HepG2 (cell line): Measurements from ENCODE around the gene UCN. TPM values are rescaled to one million over a fixed set of nuclear protein-coding genes. Genes with fewer than 3 reads are reported as not detected.

ENCODE experiments used
- ATAC-seq: fragments of 200-7000 bp; cut with Tn5 transposase; 3 replicates; pipeline ENCODE4 v1.9.1; 2020; ENCODE audit warnings: mild to moderate bottlenecking, moderate library complexity
- BruUV-seq: library from RNA; stranded (reverse); fragments of 400-500 nt; replicated peaks from 2 replicates; lab custom pipeline; 2021; lab: Mats Ljungman, UMichigan
- CTCF ChIA-PET: fragments of 300-600 bp; formaldehyde crosslinking; extraction: SDS; loops from one replicate; lab custom pipeline; 2021; ENCODE audit warnings: low total read pairs, inconsistent platforms, low intra/inter-chr PET ratio; lab: Yijun Ruan, JAX
- POLR2A ChIA-PET: fragments of 350-600 bp; sonication (Branson Sonifier 250); formaldehyde crosslinking; loops from one replicate; lab custom pipeline; 2020; ENCODE audit warnings: antibody characterized with exemption, inconsistent platforms; lab: Yijun Ruan, JAX
- DNase-seq: peaks from one replicate; pipeline ENCODE4 v3.0.0-alpha.2; 2015; ENCODE audit warnings: low spot score
- FAIRE-seq: peaks from 3 replicates; lab custom pipeline; 2011; peaks lifted over from hg19 to GRCh38; lab: Jason Lieb, UNC
- H2AFZ ChIP-seq: one replicate; pipeline ENCODE4 v1.6.1; 2011; ENCODE audit warnings: low read length, inconsistent platforms
- H3K27ac ChIP-seq: fragments of 300-600 bp; 3 replicates; pipeline ENCODE4 v1.8.0; 2011; ENCODE audit warnings: mixed run types, mild to moderate bottlenecking, mixed read lengths, low read length, inconsistent platforms; ENCODE audit not compliant: insufficient read depth; ENCODE audit errors: extremely low read length
- H3K27me3 ChIP-seq, 2 experiments: fragments of 200-600 bp in 1 of 2; 2 replicates in 1 of 2; 3 replicates in 1 of 2; pipeline versions ENCODE4 v1.6.0 to v1.8.0; 2011; ENCODE audit warnings: low read length in 2 of 2, mild to moderate bottlenecking in 2 of 2, moderate library complexity in 2 of 2, inconsistent platforms in 1 of 2; ENCODE audit not compliant: insufficient read depth in 2 of 2, control insufficient read depth in 1 of 2
- H3K36me3 ChIP-seq, 2 experiments: fragments of 200-600 bp in 1 of 2; replicated peaks in 1 of 2; 2 replicates in 1 of 2; 3 replicates in 1 of 2; pipeline versions ENCODE4 v1.5.1 to v1.8.0; 2011; ENCODE audit warnings: low read length in 2 of 2, inconsistent platforms in 1 of 2; ENCODE audit not compliant: insufficient read depth in 2 of 2, control insufficient read depth in 1 of 2
- H3K4me1 ChIP-seq: 2 replicates; pipeline ENCODE4 v1.5.1; 2012; ENCODE audit warnings: low read length, inconsistent platforms; ENCODE audit not compliant: insufficient read depth
- H3K4me2 ChIP-seq: 2 replicates; pipeline ENCODE4 v1.6.0; 2011; ENCODE audit warnings: low read depth, low read length, inconsistent platforms
- H3K4me3 ChIP-seq, 3 experiments: fragments of 200-600 bp in 1 of 3; sonication (generic), shearing (Covaris generic) in 1 of 3; replicated peaks in 1 of 3; 2 replicates each; pipeline ENCODE4 v1.5.1; 2011 to 2016; ENCODE audit warnings: low read length in 3 of 3, inconsistent platforms in 2 of 3, low read depth in 2 of 3, mild to moderate bottlenecking in 2 of 3, control low read depth in 1 of 3, mixed read lengths in 1 of 3; ENCODE audit not compliant: insufficient read depth in 1 of 3
- H3K79me2 ChIP-seq: one replicate; pipeline ENCODE4 v1.6.1; 2011; ENCODE audit warnings: low read length, inconsistent platforms; ENCODE audit not compliant: insufficient read depth
- H3K9ac ChIP-seq: 2 replicates; pipeline ENCODE4 v1.6.0; 2011; ENCODE audit warnings: mild to moderate bottlenecking, low read depth, low read length, inconsistent platforms; ENCODE audit not compliant: insufficient read depth
- H3K9me3 ChIP-seq: 2 replicates; pipeline ENCODE4 v1.5.1; 2012; ENCODE audit warnings: mild to moderate bottlenecking, low read length
- H4K20me1 ChIP-seq: 2 replicates; pipeline ENCODE4 v1.6.0; 2011; ENCODE audit warnings: inconsistent platforms, mild to moderate bottlenecking, low read length, moderate library complexity; ENCODE audit not compliant: insufficient read depth
- NR2F6 ChIP-seq, 2 experiments: IDR thresholded peaks; 2 replicates each; pipeline ENCODE4 v1.6.1; 2016; ENCODE audit warnings: antibody characterized with exemption in 1 of 2, mild to moderate bottlenecking in 1 of 2
- TRIM24 ChIP-seq: sonication (generic); formaldehyde crosslinking; IDR thresholded peaks from 2 replicates; pipeline ENCODE4 v1.8.0; 2022; ENCODE audit warnings: mild to moderate bottlenecking, missing genetic modification reagents
- WGBS: methylation state at CpG from one replicate; pipeline ENCODE4 v1.1.6; 2017; ENCODE audit warnings: low lambda C conversion rate; 5-methylcytosine and 5-hydroxymethylcytosine counted together
- in situ Hi-C: cut with HindIII; loops from 2 replicates; pipeline ENCODE4 v1.10.0; 2017; ENCODE audit warnings: low pct_unique_long_range_greater_than_20kb; ENCODE audit not compliant: extremely low pct_ligation_motif_present
- intact Hi-C: fragments of 100-400 bp; cut with micrococcal nuclease; formaldehyde crosslinking; loops from one replicate; pipeline ENCODE4 v1.10.0; 2022; ENCODE audit not compliant: unreplicated experiment
- polyA plus RNA-seq, 8 experiments: library from polyadenylated mRNA; depleted of rRNA in 3 of 8; stranded (reverse) in 7 of 8; unstranded in 1 of 8; fragments of >200 nt; fragmentation: Illumina TruSeq in 4 of 8; extraction: Trizol in 4 of 8; gene quantifications; 2 replicates each; pipeline versions ENCODE4 v1.2.1 to v1.2.3, GENCODE V29; 2011 to 2016; ENCODE audit warnings: low read depth in 4 of 8, missing spikeins in 1 of 8, mixed read lengths in 1 of 8; ENCODE audit not compliant: insufficient read depth in 1 of 8
- total RNA-seq, 5 experiments: library from RNA; depleted of rRNA; stranded (reverse); fragments of >200 nt; fragmentation: Illumina TruSeq; extraction: Trizol; gene quantifications; 2 replicates each; pipeline ENCODE4 v1.2.3, GENCODE V29; 2016; ENCODE audit warnings: low read depth in 1 of 5

Gene UCN
- total and polyA plus RNA-seq, 2 of the 13 experiments (the other 11 are each of a cell fraction or from before 2014, with no cell fraction given): 1.2 to 2.3 TPM

DNA sequence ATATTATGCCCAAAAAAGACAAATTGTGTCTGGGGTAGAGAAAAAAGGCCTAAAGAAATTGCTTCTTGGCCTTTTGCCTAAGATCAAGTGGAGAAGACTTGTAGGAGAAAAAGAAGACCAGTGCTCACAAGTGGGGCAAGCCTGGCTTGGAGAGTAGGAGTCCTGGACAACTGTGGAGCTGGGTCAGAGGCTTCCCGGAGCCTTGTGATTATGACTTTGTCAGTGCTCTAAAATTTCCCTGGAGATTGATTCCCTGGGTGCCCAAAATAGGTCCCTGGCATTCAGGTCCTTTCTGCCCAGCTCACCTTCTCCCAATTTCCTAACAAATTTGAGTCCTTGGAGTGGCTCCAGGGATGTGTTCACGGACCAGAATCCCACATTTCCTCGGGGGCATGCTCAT, 26.8 kb downstream of the UCN start:
- Histone ChIP-seq H3K27me3 (peaks cover 0 to 21% of the 10 kb centered on the region in 2 experiments; a peak in 4 of 5 replicates), H4K20me1 (no peaks in the 10 kb centered on the region), H3K27ac (no peak overlapping the region), H3K4me2 (no peak overlapping the region), H3K9ac (no peak overlapping the region), H2AFZ (no peak overlapping the region), H3K79me2 (no peaks in the 10 kb centered on the region), H3K9me3 (no peaks in the 10 kb centered on the region), H3K36me3 (no peaks in the 10 kb centered on the region), H3K4me1 (peaks cover 36% of the 10 kb centered on the region), H3K4me3 (no peak overlapping the region)
- 42% methylated on average over 3 of the region's 3 CpGs for WGBS
- no peak for DNase-seq
- intact Hi-C loops: loop anchor here (2.0 kb wide), 1 partner anchor 17 kb away; no protein-coding TSS in a partner anchor
- CTCF ChIA-PET: no interaction called here
- POLR2A ChIA-PET: interaction anchor here (1.3 to 1.6 kb wide), 3 partner anchors 16 to 187 kb away, joined by 3 read pairs; partner anchors contain the start of gene MPV17
- in situ Hi-C loops: loop anchor here (5.0 to 10.0 kb wide), 2 partner anchors 184 to 317 kb away; no protein-coding TSS in a partner anchor
- no TSS peak for BruUV-seq
- ATAC-seq: no peak
- TF ChIP-seq NR2F6 (IDR thresholded peaks at IDR 0.05) (no peak), NR2F6 (CRISPR knock-in tag; IDR thresholded peaks at IDR 0.05) (no peak)
- no peak for FAIRE-seq

DNA sequence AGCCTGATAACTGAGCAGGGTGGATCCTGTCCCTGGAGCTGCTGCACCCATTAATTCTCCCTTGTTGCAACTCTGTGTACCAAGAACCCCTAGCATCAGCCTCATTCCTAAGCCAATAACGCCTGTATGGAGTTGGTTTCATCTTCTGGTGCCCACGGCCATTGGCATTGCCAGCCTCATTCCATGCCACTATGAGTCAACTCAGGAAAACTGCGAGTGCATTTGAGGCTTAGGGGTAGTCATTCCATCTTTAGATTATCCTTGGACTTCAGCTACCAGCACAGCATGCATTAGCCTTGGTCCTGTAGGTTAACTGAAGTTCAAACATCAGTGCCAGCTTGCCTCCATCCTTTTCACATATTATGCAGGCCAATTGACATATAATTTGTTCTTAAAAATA, 27.4 kb downstream of the UCN start:
- no TSS peak for BruUV-seq
- DNase-seq: no peak
- in situ Hi-C loops: loop anchor here (5.0 to 10.0 kb wide), 2 partner anchors 184 to 316 kb away; no protein-coding TSS in a partner anchor
- Histone ChIP-seq H3K9ac (no peak overlapping the region), H2AFZ (no peak overlapping the region), H3K4me3 (no peak overlapping the region), H3K4me2 (no peak overlapping the region), H4K20me1 (no peaks in the 10 kb centered on the region), H3K27ac (no peak overlapping the region), H3K36me3 (no peaks in the 10 kb centered on the region), H3K4me1 (peaks cover 33% of the 10 kb centered on the region), H3K27me3 (peaks cover 0 to 24% of the 10 kb centered on the region in 2 experiments; a peak in 4 of 5 replicates), H3K79me2 (no peaks in the 10 kb centered on the region), H3K9me3 (no peaks in the 10 kb centered on the region)
- intact Hi-C loops: loop anchor here (1.0 to 2.0 kb wide), 3 partner anchors 16 to 31 kb away; no protein-coding TSS in a partner anchor
- no peak for FAIRE-seq
- ATAC-seq: no peak
- ChIA-PET CTCF (interaction anchor here (0.6 to 3.5 kb wide), 4 partner anchors 16 to 182 kb away, joined by 3 to 29 read pairs (median 12); no protein-coding TSS in a partner anchor), POLR2A (interaction anchor here (1.6 kb wide), 1 partner anchor 42 kb away, joined by 3 read pairs; the partner anchor contains the start of gene MPV17)
- TF ChIP-seq TRIM24: no peak
- WGBS: 6% methylated on average over 3 of the region's 3 CpGs
